HepG2 (cell line): ENCODE measurements around the gene PAK2. TPM values are rescaled to one million over a fixed set of nuclear protein-coding genes. Genes with fewer than 3 reads are reported as not detected.

Source experiments
- ARNTL ChIP-seq: sonication (generic); formaldehyde crosslinking; IDR thresholded peaks from 2 replicates; pipeline ENCODE4 v1.4.0; 2020; ENCODE audit warnings: mild to moderate bottlenecking, missing genetic modification reagents
- ESRRA ChIP-seq: sonication (generic); formaldehyde crosslinking; IDR thresholded peaks from 2 replicates; pipeline ENCODE4 v1.5.1; 2020; ENCODE audit warnings: mild to moderate bottlenecking, low read depth, missing genetic modification reagents
- HMGA1 ChIP-seq: sonication (generic); formaldehyde crosslinking; conservative IDR thresholded peaks from 2 replicates; pipeline ENCODE4 v1.4.0; 2020; ENCODE audit warnings: missing genetic modification reagents
- HOXA7 ChIP-seq: sonication (generic); formaldehyde crosslinking; IDR thresholded peaks from 2 replicates; pipeline ENCODE4 v1.8.1; 2022; ENCODE audit warnings: mild to moderate bottlenecking, missing genetic modification reagents, moderate library complexity
- JUNB ChIP-seq: sonication (generic); formaldehyde crosslinking; IDR thresholded peaks from 2 replicates; pipeline ENCODE4 v1.8.0; 2022; ENCODE audit warnings: missing genetic modification reagents, mild to moderate bottlenecking, borderline replicate concordance
- MYC ChIP-seq: sonication (generic); formaldehyde crosslinking; IDR thresholded peaks from 2 replicates; pipeline ENCODE4 v1.9.0; 2021; ENCODE audit warnings: missing genetic modification reagents, borderline replicate concordance
- MYPOP ChIP-seq: sonication (generic); formaldehyde crosslinking; IDR thresholded peaks from 2 replicates; pipeline ENCODE4 v1.8.1; 2023; ENCODE audit warnings: mild to moderate bottlenecking, moderate library complexity, missing genetic modification reagents
- PAWR ChIP-seq: sonication (generic); formaldehyde crosslinking; IDR thresholded peaks from 2 replicates; pipeline ENCODE4 v1.4.0; 2020; ENCODE audit warnings: missing genetic modification reagents, mild to moderate bottlenecking, borderline replicate concordance
- TBP ChIP-seq: sonication (generic); formaldehyde crosslinking; IDR thresholded peaks from 2 replicates; pipeline ENCODE4 v1.5.0; 2020; ENCODE audit warnings: missing genetic modification reagents
- ZBED4 ChIP-seq: sonication (generic); formaldehyde crosslinking; IDR thresholded peaks from 2 replicates; pipeline ENCODE4 v1.4.0; 2020; ENCODE audit warnings: missing genetic modification reagents, borderline replicate concordance
- ZBTB20 ChIP-seq: sonication (generic); formaldehyde crosslinking; IDR thresholded peaks from 2 replicates; pipeline ENCODE4 v1.8.1; 2023; ENCODE audit warnings: missing genetic modification reagents, low read depth, mild to moderate bottlenecking, borderline replicate concordance
- ZFP82 ChIP-seq: sonication (generic); formaldehyde crosslinking; IDR thresholded peaks from 2 replicates; pipeline ENCODE4 v1.5.1; 2020; ENCODE audit warnings: mild to moderate bottlenecking, missing genetic modification reagents, borderline replicate concordance
- ZNF770 ChIP-seq: sonication (generic); formaldehyde crosslinking; IDR thresholded peaks from 2 replicates; pipeline ENCODE4 v1.5.0; 2020; ENCODE audit warnings: mild to moderate bottlenecking, missing genetic modification reagents
- ZNF780A ChIP-seq: sonication (generic); formaldehyde crosslinking; IDR thresholded peaks from 2 replicates; pipeline ENCODE4 v1.8.0; 2022; ENCODE audit warnings: mild to moderate bottlenecking, missing genetic modification reagents, moderate library complexity
- ZSCAN25 ChIP-seq: sonication (generic); formaldehyde crosslinking; IDR thresholded peaks from 2 replicates; pipeline ENCODE4 v1.8.0; 2022; ENCODE audit warnings: mild to moderate bottlenecking, missing genetic modification reagents
- ZXDC ChIP-seq: sonication (generic); formaldehyde crosslinking; IDR thresholded peaks from 2 replicates; pipeline ENCODE4 v1.5.0; 2020; ENCODE audit warnings: mild to moderate bottlenecking, missing genetic modification reagents
- polyA plus RNA-seq, 8 experiments: library from polyadenylated mRNA; depleted of rRNA in 3 of 8; stranded (reverse) in 7 of 8; unstranded in 1 of 8; fragments of >200 nt; fragmentation: Illumina TruSeq in 4 of 8; extraction: Trizol in 4 of 8; gene quantifications; 2 replicates each; pipeline versions ENCODE4 v1.2.1 to v1.2.3, GENCODE V29; 2011 to 2016; ENCODE audit warnings: low read depth in 4 of 8, missing spikeins in 1 of 8, mixed read lengths in 1 of 8; ENCODE audit not compliant: insufficient read depth in 1 of 8
- total RNA-seq, 5 experiments: library from RNA; depleted of rRNA; stranded (reverse); fragments of >200 nt; fragmentation: Illumina TruSeq; extraction: Trizol; gene quantifications; 2 replicates each; pipeline ENCODE4 v1.2.3, GENCODE V29; 2016; ENCODE audit warnings: low read depth in 1 of 5

Gene PAK2
- total and polyA plus RNA-seq, 2 of the 13 experiments (the other 11 are each of a cell fraction or from before 2014, with no cell fraction given): 23.0 to 24.7 TPM

- TF ChIP-seq ZBED4 (CRISPR knock-in tag) (peak; percentile 46; the same call in 1 of the 2 replicates), ZNF780A (CRISPR knock-in tag) (no peak), ZBTB20 (no peak), TBP (no peak), HMGA1 (CRISPR knock-in tag) (no peak), ESRRA (CRISPR knock-in tag) (0 out of 2 replicates have a peak, but pooled peaks have one; percentile 53), MYC (CRISPR knock-in tag) (peak; percentile 94), ZSCAN25 (peak; percentile 90; the same call in 1 of the 2 replicates), ARNTL (CRISPR knock-in tag) (no peak; the same call in 1 of the 2 replicates), PAWR (CRISPR knock-in tag) (no peak), MYPOP (CRISPR knock-in tag) (peak; percentile 36; the same call in 1 of the 2 replicates), ZXDC (CRISPR knock-in tag) (no peak; the same call in 1 of the 2 replicates), ZNF770 (CRISPR knock-in tag) (no peak), ZFP82 (CRISPR knock-in tag) (no peak; the same call in 1 of the 2 replicates), HOXA7 (CRISPR knock-in tag) (no peak), JUNB (no peak)
These were observed at the start of gene PAK2 (continued) for GRCh38 chr3:196739671-196740480.
